ENCODE measurements around the gene PRLHR.

PRLHR gene

DNA sequence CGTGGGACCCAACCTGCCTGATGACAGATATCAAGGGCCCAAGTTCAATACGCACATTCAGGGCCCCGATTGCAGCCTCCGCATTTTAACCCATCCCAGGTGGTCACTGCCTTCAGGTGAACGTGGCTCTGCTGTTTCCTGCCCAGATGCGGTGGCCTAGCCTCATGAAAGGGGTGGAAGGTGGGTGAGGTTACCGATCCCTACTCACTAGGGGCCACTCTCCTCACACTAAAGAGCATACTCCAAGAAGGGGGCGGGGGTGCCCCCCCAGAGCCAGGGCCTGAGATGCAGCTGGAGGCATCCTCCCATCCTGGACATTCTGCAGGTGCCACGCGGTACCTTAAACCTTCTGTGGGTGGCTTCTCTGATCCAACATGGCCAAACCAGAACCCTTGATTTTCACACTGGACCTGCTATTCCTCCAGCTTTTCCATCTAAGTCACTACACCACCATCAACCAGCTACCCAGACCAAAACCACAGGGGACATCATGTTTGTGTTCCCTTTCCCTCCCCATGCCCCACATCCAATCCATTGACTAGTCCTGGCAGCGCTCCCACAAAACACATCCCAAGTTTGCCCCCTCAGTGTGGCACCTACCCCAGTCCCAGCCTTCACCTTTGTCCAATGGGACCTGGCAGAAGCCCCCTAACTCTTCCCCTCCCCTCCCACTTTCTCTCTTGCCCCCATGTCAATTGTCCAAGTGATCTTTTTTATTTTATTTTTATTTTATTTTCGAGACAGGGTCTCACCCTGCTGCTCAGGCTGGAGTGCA lies 30.0 kb downstream of the PRLHR start:
- no peak for DNase-seq
- Histone ChIP-seq H3K27ac (ENCODE audit: insufficient read depth, low read length, poor library complexity, severe bottlenecking) (no peak overlapping the region), H3K4me1 (ENCODE audit: control insufficient read depth, insufficient read depth, low read length, poor library complexity, severe bottlenecking) (peaks cover 3% of the 10 kb centered on the region), H3K4me3 (ENCODE audit: insufficient read depth, low read depth, low read length, poor library complexity, severe bottlenecking) (no peak overlapping the region), H3K36me3 (ENCODE audit: control insufficient read depth, insufficient read depth, low read length) (no peaks in the 10 kb centered on the region), H3K9me3 (ENCODE audit: control insufficient read depth, low read length) (no peaks in the 10 kb centered on the region), H3K27me3 (replicated peaks; ENCODE audit: control insufficient read depth, insufficient read depth, low read length, poor library complexity, severe bottlenecking) (no peaks in the 10 kb centered on the region)

DNA sequence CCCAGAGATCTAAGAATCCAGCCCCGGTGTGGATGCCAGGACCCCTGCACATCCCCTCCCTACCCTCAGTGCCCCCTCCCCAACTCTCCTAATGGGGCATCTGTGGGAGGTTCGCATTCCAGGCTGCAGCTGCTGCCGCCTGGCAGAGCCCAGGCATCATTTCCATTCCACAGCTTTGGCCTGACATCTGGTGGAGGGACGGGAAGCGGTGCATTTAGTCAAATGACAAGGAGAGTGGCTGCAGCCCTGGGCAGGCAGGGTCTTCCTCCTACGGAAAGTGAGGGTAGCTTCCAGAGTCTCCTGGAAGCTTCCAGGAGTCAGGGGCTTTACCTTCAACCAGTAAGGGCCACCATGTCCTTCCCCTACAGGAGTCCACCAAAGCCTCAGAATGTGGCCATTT lies 30.8 kb downstream of the PRLHR start:
- Histone ChIP-seq H3K4me1 (ENCODE audit: control insufficient read depth, insufficient read depth, low read length, poor library complexity, severe bottlenecking) (peaks cover 3% of the 10 kb centered on the region), H3K4me3 (ENCODE audit: insufficient read depth, low read depth, low read length, poor library complexity, severe bottlenecking) (no peak overlapping the region), H3K9me3 (ENCODE audit: control insufficient read depth, low read length) (no peaks in the 10 kb centered on the region), H3K36me3 (ENCODE audit: control insufficient read depth, insufficient read depth, low read length) (no peaks in the 10 kb centered on the region), H3K27ac (ENCODE audit: insufficient read depth, low read length, poor library complexity, severe bottlenecking) (no peak overlapping the region), H3K27me3 (replicated peaks; ENCODE audit: control insufficient read depth, insufficient read depth, low read length, poor library complexity, severe bottlenecking) (no peaks in the 10 kb centered on the region)
- no peak for DNase-seq

DNA sequence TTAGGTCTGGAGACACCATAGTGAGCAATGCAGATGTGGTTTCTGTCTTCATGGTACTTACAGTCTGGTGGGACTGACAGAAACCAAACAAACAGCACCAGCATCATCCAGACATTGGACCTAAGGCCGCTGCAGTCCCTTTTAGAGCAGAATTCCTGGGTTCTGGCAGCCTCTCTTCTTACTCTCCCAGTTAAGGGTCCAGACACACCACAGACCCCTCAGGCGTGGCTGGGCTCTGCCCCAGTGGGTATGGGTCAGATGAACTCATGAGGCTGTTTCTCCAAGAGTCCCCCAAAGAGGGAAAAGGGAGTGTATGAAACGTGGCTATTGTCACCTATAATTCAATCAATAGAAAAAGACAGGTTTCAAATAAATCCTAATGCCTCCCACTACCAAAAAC lies 31.3 kb downstream of the PRLHR start:
- Histone ChIP-seq H3K9me3 (ENCODE audit: control insufficient read depth, low read length) (no peaks in the 10 kb centered on the region), H3K27ac (ENCODE audit: insufficient read depth, low read length, poor library complexity, severe bottlenecking) (no peak overlapping the region), H3K4me1 (ENCODE audit: control insufficient read depth, insufficient read depth, low read length, poor library complexity, severe bottlenecking) (peaks cover 3% of the 10 kb centered on the region), H3K36me3 (ENCODE audit: control insufficient read depth, insufficient read depth, low read length) (no peaks in the 10 kb centered on the region), H3K4me3 (ENCODE audit: insufficient read depth, low read depth, low read length, poor library complexity, severe bottlenecking) (no peak overlapping the region), H3K27me3 (replicated peaks; ENCODE audit: control insufficient read depth, insufficient read depth, low read length, poor library complexity, severe bottlenecking) (no peaks in the 10 kb centered on the region)
- DNase-seq: no peak

DNA sequence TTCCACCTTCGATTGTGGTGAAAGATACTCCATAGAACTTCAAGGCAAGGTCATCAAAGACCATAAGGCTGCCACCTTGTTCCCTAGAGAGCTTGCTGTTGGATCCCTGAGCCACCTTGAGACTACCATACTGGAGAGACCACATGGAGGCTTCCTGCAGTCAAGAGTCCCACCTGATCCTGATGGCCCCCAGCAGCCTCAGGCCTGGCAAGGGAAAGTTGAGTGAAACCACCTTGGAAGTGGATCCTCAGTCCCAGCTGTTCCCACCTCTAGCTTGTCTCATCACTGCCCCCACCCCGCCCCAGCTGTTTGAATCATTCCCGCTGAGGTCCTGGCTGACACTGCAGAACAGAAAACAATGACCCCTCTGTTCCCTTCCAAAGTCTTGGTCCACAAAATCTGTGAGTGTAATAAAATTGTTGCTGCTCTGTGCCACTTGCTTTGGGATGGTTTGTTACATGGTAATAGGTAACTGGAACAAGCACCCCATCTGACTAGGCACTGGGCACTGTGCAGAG lies 32.0 kb downstream of the PRLHR start:
- no peaks in the 10 kb centered on the region for H3K9me3 ChIP-seq (ENCODE audit: control insufficient read depth, low read length)
- H3K27me3 ChIP-seq (replicated peaks; ENCODE audit: control insufficient read depth, insufficient read depth, low read length, poor library complexity, severe bottlenecking): no peaks in the 10 kb centered on the region
- no peak for DNase-seq
- no peak overlapping the region for H3K27ac ChIP-seq (ENCODE audit: insufficient read depth, low read length, poor library complexity, severe bottlenecking)
- H3K36me3 ChIP-seq (ENCODE audit: control insufficient read depth, insufficient read depth, low read length): no peaks in the 10 kb centered on the region
- H3K4me3 ChIP-seq (ENCODE audit: insufficient read depth, low read depth, low read length, poor library complexity, severe bottlenecking): no peak overlapping the region
- peaks cover 1% of the 10 kb centered on the region for H3K4me1 ChIP-seq (ENCODE audit: control insufficient read depth, insufficient read depth, low read length, poor library complexity, severe bottlenecking)

DNA sequence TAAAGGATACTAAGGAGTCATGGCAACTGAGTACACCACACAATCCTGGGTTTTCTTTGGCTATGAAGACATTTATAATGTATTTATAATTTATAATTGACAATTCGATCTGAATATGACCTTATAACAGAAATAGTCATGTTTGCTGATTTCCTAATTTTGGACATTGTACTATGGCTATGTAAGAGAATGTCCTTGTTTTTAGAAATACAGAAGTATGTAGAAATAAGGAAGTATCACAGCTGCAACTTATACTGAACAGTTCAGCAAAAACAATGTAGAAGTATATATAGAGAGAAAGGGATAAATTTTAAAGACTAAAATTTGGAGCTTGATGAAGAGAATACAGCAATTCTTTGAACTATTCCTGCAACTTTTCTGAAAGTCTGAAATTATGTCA lies 32.6 kb downstream of the PRLHR start:
- H3K36me3 ChIP-seq (ENCODE audit: control insufficient read depth, insufficient read depth, low read length): no peaks in the 10 kb centered on the region
- no peak overlapping the region for H3K4me3 ChIP-seq (ENCODE audit: insufficient read depth, low read depth, low read length, poor library complexity, severe bottlenecking)
- H3K4me1 ChIP-seq (ENCODE audit: control insufficient read depth, insufficient read depth, low read length, poor library complexity, severe bottlenecking): no peaks in the 10 kb centered on the region
- no peaks in the 10 kb centered on the region for H3K27me3 ChIP-seq (replicated peaks; ENCODE audit: control insufficient read depth, insufficient read depth, low read length, poor library complexity, severe bottlenecking)
- no peaks in the 10 kb centered on the region for H3K9me3 ChIP-seq (ENCODE audit: control insufficient read depth, low read length)
- no peak overlapping the region for H3K27ac ChIP-seq (ENCODE audit: insufficient read depth, low read length, poor library complexity, severe bottlenecking)
- no peak for DNase-seq

DNA sequence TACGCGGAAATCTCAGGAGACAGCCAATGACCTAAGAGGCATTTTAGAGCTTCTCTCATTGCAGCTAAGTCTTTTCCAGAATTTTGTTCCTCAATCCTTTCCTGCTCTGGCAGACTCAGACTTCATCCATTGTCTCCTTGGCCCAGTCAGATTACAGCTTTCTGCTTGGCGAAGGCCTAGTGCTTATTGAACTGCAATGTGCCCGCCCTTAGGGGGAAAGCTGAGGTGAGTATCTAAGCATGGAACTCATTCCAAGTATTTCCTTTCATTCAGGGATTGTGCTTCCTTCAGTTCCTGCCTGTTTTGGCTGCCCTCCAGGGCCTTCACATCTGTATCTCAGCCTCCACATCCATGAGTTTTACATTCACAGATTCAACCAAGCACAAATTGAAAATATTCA lies 37.5 kb downstream of the PRLHR start:
- no peak overlapping the region for H3K4me3 ChIP-seq (ENCODE audit: insufficient read depth, low read depth, low read length, poor library complexity, severe bottlenecking)
- H3K9me3 ChIP-seq (ENCODE audit: control insufficient read depth, low read length): no peaks in the 10 kb centered on the region
- H3K27ac ChIP-seq (ENCODE audit: insufficient read depth, low read length, poor library complexity, severe bottlenecking): no peak overlapping the region
- H3K36me3 ChIP-seq (ENCODE audit: control insufficient read depth, insufficient read depth, low read length): no peaks in the 10 kb centered on the region
- no peaks in the 10 kb centered on the region for H3K27me3 ChIP-seq (replicated peaks; ENCODE audit: control insufficient read depth, insufficient read depth, low read length, poor library complexity, severe bottlenecking)
- no peak for DNase-seq
- no peaks in the 10 kb centered on the region for H3K4me1 ChIP-seq (ENCODE audit: control insufficient read depth, insufficient read depth, low read length, poor library complexity, severe bottlenecking)

DNA sequence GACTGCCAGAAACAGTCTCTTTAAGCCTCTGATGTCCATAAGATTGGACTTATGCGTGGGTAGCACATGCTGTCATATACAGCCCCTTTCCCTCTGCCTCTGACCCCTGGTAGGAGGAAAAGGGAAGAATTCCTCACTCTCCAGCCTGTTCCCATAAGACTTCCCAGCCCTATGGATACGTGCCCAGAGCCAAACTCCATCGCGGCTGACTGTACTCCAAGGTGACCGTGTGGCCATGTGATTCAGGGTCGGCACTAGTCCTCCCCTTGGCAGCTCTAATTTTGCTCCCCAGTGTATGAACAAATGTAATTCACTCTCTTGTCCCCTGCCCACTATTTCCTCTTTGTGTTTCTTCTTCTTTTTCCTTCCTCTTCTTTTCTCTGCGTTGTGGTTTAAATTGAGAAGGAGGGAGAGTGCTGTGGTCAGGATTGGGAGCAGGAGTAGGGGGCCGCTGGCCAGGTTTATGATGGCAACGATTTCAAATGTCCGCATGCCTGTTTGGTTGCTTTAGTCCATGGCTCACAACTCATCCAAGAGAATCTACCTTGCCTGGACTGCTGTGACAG lies 43.8 kb downstream of the PRLHR start:
- H3K27ac ChIP-seq (ENCODE audit: insufficient read depth, low read length, poor library complexity, severe bottlenecking): no peak overlapping the region
- DNase-seq: no peak
- H3K36me3 ChIP-seq (ENCODE audit: control insufficient read depth, insufficient read depth, low read length): no peaks in the 10 kb centered on the region
- no peaks in the 10 kb centered on the region for H3K4me1 ChIP-seq (ENCODE audit: control insufficient read depth, insufficient read depth, low read length, poor library complexity, severe bottlenecking)
- H3K27me3 ChIP-seq (replicated peaks; ENCODE audit: control insufficient read depth, insufficient read depth, low read length, poor library complexity, severe bottlenecking): peaks cover 2% of the 10 kb centered on the region
- no peaks in the 10 kb centered on the region for H3K9me3 ChIP-seq (ENCODE audit: control insufficient read depth, low read length)
- no peak overlapping the region for H3K4me3 ChIP-seq (ENCODE audit: insufficient read depth, low read depth, low read length, poor library complexity, severe bottlenecking)

DNA sequence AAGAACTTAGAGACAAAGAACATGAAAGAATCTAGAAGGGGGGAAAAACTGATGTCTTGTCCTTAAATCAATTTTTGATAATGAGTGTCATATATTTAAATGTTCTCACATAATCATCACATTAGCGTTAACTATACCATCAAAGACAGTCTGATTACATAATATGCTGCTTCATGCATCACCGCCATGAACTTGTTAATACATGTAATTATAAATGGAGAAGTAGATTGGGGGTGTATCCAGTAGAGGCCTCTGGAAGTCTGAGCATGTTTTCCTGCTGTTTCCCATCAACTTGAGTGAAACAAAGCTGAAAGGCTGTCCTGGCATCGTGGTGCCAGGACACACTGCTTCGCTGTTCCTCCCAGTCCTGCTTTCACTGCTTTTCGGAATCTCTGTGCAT lies 48.2 kb downstream of the PRLHR start:
- no peak overlapping the region for H3K27ac ChIP-seq (ENCODE audit: insufficient read depth, low read length, poor library complexity, severe bottlenecking)
- no peak overlapping the region for H3K4me3 ChIP-seq (ENCODE audit: insufficient read depth, low read depth, low read length, poor library complexity, severe bottlenecking)
- peaks cover 18% of the 10 kb centered on the region for H3K27me3 ChIP-seq (replicated peaks; ENCODE audit: control insufficient read depth, insufficient read depth, low read length, poor library complexity, severe bottlenecking)
- no peaks in the 10 kb centered on the region for H3K4me1 ChIP-seq (ENCODE audit: control insufficient read depth, insufficient read depth, low read length, poor library complexity, severe bottlenecking)
- H3K9me3 ChIP-seq (ENCODE audit: control insufficient read depth, low read length): no peaks in the 10 kb centered on the region
- H3K36me3 ChIP-seq (ENCODE audit: control insufficient read depth, insufficient read depth, low read length): no peaks in the 10 kb centered on the region
- no peak for DNase-seq

DNA sequence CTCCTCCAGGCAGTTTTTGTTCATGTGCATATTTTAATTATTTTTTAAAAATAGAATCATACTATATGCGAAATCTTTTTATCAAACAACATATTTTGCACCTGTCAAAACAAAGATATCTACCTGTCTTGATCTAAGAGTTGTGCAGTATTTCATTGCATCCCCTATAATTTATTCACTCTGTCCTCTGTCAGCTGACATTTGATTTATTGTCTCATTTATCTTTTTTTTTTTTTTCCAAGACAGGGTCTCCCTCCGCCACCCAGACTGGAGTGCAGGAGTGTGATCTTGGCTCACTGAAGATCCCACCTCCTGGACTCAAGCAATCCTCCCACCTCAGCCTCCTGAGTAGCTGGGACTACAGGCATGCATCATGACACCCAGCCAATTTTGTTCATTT lies 49.0 kb downstream of the PRLHR start:
- no peak for DNase-seq
- H3K9me3 ChIP-seq (ENCODE audit: control insufficient read depth, low read length): no peaks in the 10 kb centered on the region
- no peaks in the 10 kb centered on the region for H3K36me3 ChIP-seq (ENCODE audit: control insufficient read depth, insufficient read depth, low read length)
- H3K4me1 ChIP-seq (ENCODE audit: control insufficient read depth, insufficient read depth, low read length, poor library complexity, severe bottlenecking): no peaks in the 10 kb centered on the region
- H3K27ac ChIP-seq (ENCODE audit: insufficient read depth, low read length, poor library complexity, severe bottlenecking): no peak overlapping the region
- no peak overlapping the region for H3K4me3 ChIP-seq (ENCODE audit: insufficient read depth, low read depth, low read length, poor library complexity, severe bottlenecking)
- H3K27me3 ChIP-seq (replicated peaks; ENCODE audit: control insufficient read depth, insufficient read depth, low read length, poor library complexity, severe bottlenecking): peaks cover 18% of the 10 kb centered on the region

DNA sequence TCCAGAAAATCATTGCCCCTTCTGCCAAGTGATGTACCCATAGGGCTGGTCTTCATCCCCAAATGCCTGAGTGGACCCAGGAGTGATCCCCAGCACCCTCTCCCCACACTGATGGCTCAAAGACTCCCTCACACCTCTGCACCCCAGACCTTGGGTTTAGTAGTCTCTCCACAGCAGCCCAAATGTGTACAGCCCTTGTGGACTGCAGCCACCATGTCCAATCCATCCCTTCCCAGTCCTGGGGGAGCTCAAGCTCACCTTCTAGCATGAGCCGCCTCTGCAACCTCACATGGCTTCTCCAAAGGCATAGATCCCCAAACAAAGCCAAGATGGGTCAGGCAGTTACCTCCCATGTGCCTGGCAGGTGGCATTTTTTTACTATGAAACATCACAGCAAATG lies 50.1 kb downstream of the PRLHR start:
- no peaks in the 10 kb centered on the region for H3K9me3 ChIP-seq (ENCODE audit: control insufficient read depth, low read length)
- no peaks in the 10 kb centered on the region for H3K4me1 ChIP-seq (ENCODE audit: control insufficient read depth, insufficient read depth, low read length, poor library complexity, severe bottlenecking)
- no peak overlapping the region for H3K27ac ChIP-seq (ENCODE audit: insufficient read depth, low read length, poor library complexity, severe bottlenecking)
- no peak overlapping the region for H3K4me3 ChIP-seq (ENCODE audit: insufficient read depth, low read depth, low read length, poor library complexity, severe bottlenecking)
- H3K27me3 ChIP-seq (replicated peaks; ENCODE audit: control insufficient read depth, insufficient read depth, low read length, poor library complexity, severe bottlenecking): peaks cover 18% of the 10 kb centered on the region
- DNase-seq: no peak
- H3K36me3 ChIP-seq (ENCODE audit: control insufficient read depth, insufficient read depth, low read length): no peaks in the 10 kb centered on the region

Measured in effector memory CD4-positive, alpha-beta T cell (primary cell).